RWPE2 (cell line): Measurements from ENCODE around the gene MYO5A.

Source experiments
- ATAC-seq: fragments of 200-7000 bp; cut with Tn5 transposase; 3 replicates; pipeline ENCODE4 v1.9.1; 2021; ENCODE audit warnings: low read depth
- DNase-seq: peaks from one replicate; pipeline ENCODE4 v3.0.0-alpha.2; 2020; ENCODE audit warnings: low spot score
- H3K27ac ChIP-seq: fragments of 450-650 bp; 2 replicates; pipeline ENCODE4 v1.5.1; 2017; ENCODE audit warnings: mild to moderate bottlenecking; ENCODE audit not compliant: poor library complexity, severe bottlenecking
- H3K27me3 ChIP-seq: fragments of 250-450 bp; sonication (Bioruptor Pico); 2 replicates; pipeline ENCODE4 v1.5.1; 2021; ENCODE audit warnings: mild to moderate bottlenecking, moderate library complexity; ENCODE audit not compliant: insufficient read depth, poor library complexity, severe bottlenecking
- H3K36me3 ChIP-seq: fragments of 250-450 bp; sonication (Bioruptor Pico); 2 replicates; pipeline ENCODE4 v1.5.1; 2020; ENCODE audit warnings: low read depth, mild to moderate bottlenecking, moderate library complexity
- H3K4me1 ChIP-seq: fragments of 250-450 bp; sonication (Bioruptor Pico); 2 replicates; pipeline ENCODE4 v1.5.1; 2021; ENCODE audit warnings: mild to moderate bottlenecking, moderate library complexity; ENCODE audit not compliant: insufficient read depth, poor library complexity, severe bottlenecking
- H3K4me3 ChIP-seq: fragments of 250-450 bp; sonication (Bioruptor Pico); 2 replicates; pipeline ENCODE4 v1.5.1; 2021; ENCODE audit warnings: mild to moderate bottlenecking, moderate library complexity; ENCODE audit not compliant: severe bottlenecking
- H3K9me3 ChIP-seq: fragments of 250-450 bp; sonication (Bioruptor Pico); 2 replicates; pipeline ENCODE4 v1.5.1; 2021; ENCODE audit warnings: mild to moderate bottlenecking, moderate library complexity; ENCODE audit not compliant: severe bottlenecking
- CTCF ChIP-seq: fragments of 450-650 bp; IDR thresholded peaks from one replicate; pipeline ENCODE4 v1.5.1; 2017; ENCODE audit warnings: mild to moderate bottlenecking, moderate library complexity; ENCODE audit not compliant: poor library complexity, severe bottlenecking

The MYO5A gene

GRCh38 chr15:52334491-52335160, 194.1 kb downstream of the MYO5A start:
- Histone ChIP-seq H3K36me3 (peaks cover 13% of the 10 kb centered on the region), H3K27me3 (no peaks in the 10 kb centered on the region), H3K27ac (peak overlapping the region; percentile 82), H3K4me3 (no peak overlapping the region), H3K4me1 (peaks cover 58% of the 10 kb centered on the region), H3K9me3 (no peaks in the 10 kb centered on the region)
- DNase-seq: no peak
- ATAC-seq: peak; percentile 81
- no peak for TF ChIP-seq CTCF

- peak; percentile 98 for TF ChIP-seq CTCF
- ATAC-seq: peak; percentile 56
- no peak overlapping the region for H3K4me3 ChIP-seq
- H3K36me3 ChIP-seq: peaks cover 20% of the 10 kb centered on the region
- H3K27me3 ChIP-seq: no peaks in the 10 kb centered on the region
- H3K4me1 ChIP-seq: peaks cover 37% of the 10 kb centered on the region
- H3K27ac ChIP-seq: peak overlapping the region; percentile 82
- no peak for DNase-seq
- H3K9me3 ChIP-seq: no peaks in the 10 kb centered on the region
These were observed 197.0 kb downstream of the MYO5A start for GRCh38 chr15:52331490-52332240.

GRCh38 chr15:52329987-52330386, 198.7 kb downstream of the MYO5A start:
- ATAC-seq (no peak), DNase-seq (no peak)
- no peak overlapping the region for H3K4me3 ChIP-seq
- no peak for TF ChIP-seq CTCF
- no peaks in the 10 kb centered on the region for H3K27me3 ChIP-seq
- H3K36me3 ChIP-seq: peaks cover 26% of the 10 kb centered on the region
- no peaks in the 10 kb centered on the region for H3K9me3 ChIP-seq
- no peak overlapping the region for H3K27ac ChIP-seq
- peaks cover 29% of the 10 kb centered on the region for H3K4me1 ChIP-seq

GRCh38 chr15:52329150-52329549, 199.5 kb downstream of the MYO5A start:
- ATAC-seq: no peak
- peaks cover 21% of the 10 kb centered on the region for H3K4me1 ChIP-seq
- no peak for DNase-seq
- no peak for TF ChIP-seq CTCF
- H3K36me3 ChIP-seq: peaks cover 26% of the 10 kb centered on the region
- H3K9me3 ChIP-seq: no peaks in the 10 kb centered on the region
- H3K4me3 ChIP-seq: no peak overlapping the region
- no peaks in the 10 kb centered on the region for H3K27me3 ChIP-seq
- H3K27ac ChIP-seq: no peak overlapping the region

- Histone ChIP-seq H3K4me3 (no peak overlapping the region), H3K27me3 (no peaks in the 10 kb centered on the region), H3K4me1 (peaks cover 16% of the 10 kb centered on the region), H3K27ac (no peak overlapping the region), H3K36me3 (peaks cover 26% of the 10 kb centered on the region), H3K9me3 (no peaks in the 10 kb centered on the region)
- TF ChIP-seq CTCF: no peak
- DNase-seq: no peak
- no peak for ATAC-seq
These were observed 200.0 kb downstream of the MYO5A start for GRCh38 chr15:52328680-52329079.
